Ovary (tissue), 3 donors: ENCODE data around the gene MMP21.

ENCODE experiments used
- CTCF ChIP-seq, 3 donors: fragments of 450-650 bp in 2 of 3; fragments of 200-600 bp in 1 of 3; IDR thresholded peaks; one replicate each; pipeline versions ENCODE4 v1.5.1 to v1.8.0; 2016 to 2022; ENCODE audit warnings: antibody characterized with exemption in 3 of 3, mild to moderate bottlenecking in 1 of 3
- EP300 ChIP-seq: sonication (generic); formaldehyde crosslinking; IDR thresholded peaks from one replicate; pipeline ENCODE4 v1.6.1; 2017; ENCODE audit warnings: antibody characterized with exemption
- POLR2A ChIP-seq: fragments of 450-650 bp; IDR thresholded peaks from one replicate; pipeline ENCODE4 v1.6.1; 2017; ENCODE audit warnings: antibody characterized with exemption, mild to moderate bottlenecking, moderate library complexity
- donor health status: DM: no; HTN: no; CAD: no.

GRCh38 chr10:125774581-125775191 is 935 bp downstream of the MMP21 start:
- no peak for TF ChIP-seq EP300
- TF ChIP-seq CTCF (IDR thresholded peaks at IDR 0.05) = no peak
- no peak for TF ChIP-seq POLR2A
